ENCODE measurements around the gene CYP20A1. TPM values are rescaled to one million over a fixed set of nuclear protein-coding genes. Genes with fewer than 3 reads are reported as not detected.

CYP20A1 gene
- total and polyA plus RNA-seq, 2 of the 8 experiments (the other 6 are each of a cell fraction or from before 2014, with no cell fraction given): 6.2 to 21.5 TPM

DNA sequence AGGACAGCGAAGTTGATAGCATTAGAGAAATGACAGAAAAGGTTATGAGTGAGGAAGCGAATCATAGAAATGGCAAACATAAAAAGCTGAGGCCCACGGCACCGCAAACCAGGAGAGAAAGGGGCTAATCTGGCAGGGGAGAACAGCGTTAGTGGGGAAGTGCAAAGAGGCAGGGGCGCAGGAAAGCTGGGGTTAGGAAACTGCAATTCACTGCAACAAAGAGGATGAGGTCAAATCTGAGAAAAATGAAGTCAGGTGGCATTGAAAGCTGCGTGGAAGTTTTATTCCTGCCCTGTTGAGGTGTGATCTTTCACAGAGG lies 88.7 kb downstream of the CYP20A1 start:
- Histone ChIP-seq H4K20me1 (replicated peaks in 1 of 2; ENCODE audit: control insufficient read depth in 1 of 2, insufficient read depth in 2 of 2, low read length in 2 of 2) (peaks cover 1 to 3% of the 10 kb centered on the region in 2 experiments), H2BK12ac (ENCODE audit: low read depth, low read length) (peak overlapping the region; percentile 96), H2AFZ (ENCODE audit: low read length) (peak overlapping the region; percentile 92), H3K4me2 (ENCODE audit: insufficient read depth in 1 of 2, low read depth in 2 of 2, low read length in 2 of 2) (peak overlapping the region; percentile 86 to 89), H3K27me3 (replicated peaks in 1 of 4; ENCODE audit: control insufficient read depth in 3 of 4, extremely low read depth in 1 of 4, insufficient read depth in 3 of 4, low read length in 3 of 4) (no peaks in the 10 kb centered on the region), H3K18ac (ENCODE audit: extremely low read depth, low read length) (peak overlapping the region; percentile 99), H3K23me2 (ENCODE audit: low read depth, low read length) (peaks cover 4% of the 10 kb centered on the region; the same call in 1 of the 2 replicates), H4K91ac (replicated peaks; ENCODE audit: insufficient read length, low read length) (peak overlapping the region; percentile 87), H4K5ac (ENCODE audit: insufficient read length, low read depth, low read length) (peak overlapping the region; percentile 95), H2BK20ac (ENCODE audit: low read length) (0 out of 2 replicates have a peak overlapping the region, but pooled peaks have one; percentile 65), H3K27ac (ENCODE audit: low read depth, low read length) (peak overlapping the region; percentile 97), H3K4me1 (replicated peaks in 1 of 4; ENCODE audit: control insufficient read depth in 3 of 4, insufficient read depth in 4 of 4, low read length in 3 of 4) (peaks cover 0 to 2% (median 0%) of the 10 kb centered on the region in 4 experiments; a peak in 1 of 7 replicates), H3K79me1 (ENCODE audit: low read depth, low read length) (no peaks in the 10 kb centered on the region; the same call in 1 of the 2 replicates), H3K4me3 (ENCODE audit: extremely low read depth in 1 of 4, insufficient read depth in 2 of 4, low read depth in 3 of 4, low read length in 4 of 4) (peak overlapping the region; percentile 74 to 99 (median 82)), H4K8ac (ENCODE audit: extremely low read depth, insufficient read depth, low read length) (peak overlapping the region; percentile 96; the same call in 1 of the 2 replicates), H3K23ac (ENCODE audit: insufficient read length) (no peak overlapping the region), H3K9ac (replicated peaks in 1 of 4; ENCODE audit: extremely low read depth in 1 of 4, low read depth in 3 of 4, low read length in 3 of 4) (peak overlapping the region; percentile 75 to 98 (median 98)), H3K56ac (replicated peaks; ENCODE audit: insufficient read length, low read depth, low read length) (peak overlapping the region; percentile 7), H3K14ac (ENCODE audit: insufficient read length) (peak overlapping the region; percentile 20), H2AK5ac (ENCODE audit: low read depth, low read length) (peak overlapping the region; percentile 67; the same call in 1 of the 2 replicates), H3K79me2 (ENCODE audit: control insufficient read depth in 1 of 2, insufficient read depth in 2 of 2, low read length in 2 of 2) (peaks cover 17 to 38% of the 10 kb centered on the region in 2 experiments), H3K9me3 (ENCODE audit: insufficient read depth in 2 of 2, low read depth in 1 of 2, low read length in 1 of 2) (no peaks in the 10 kb centered on the region), H3K4ac (replicated peaks; ENCODE audit: insufficient read length, low read depth, low read length) (peak overlapping the region; percentile 7), H3K36me3 (ENCODE audit: control insufficient read depth in 2 of 4, insufficient read depth in 4 of 4, low read length in 3 of 4) (no peaks in the 10 kb centered on the region), H2BK5ac (ENCODE audit: low read depth, low read length) (peak overlapping the region; percentile 95), H2BK120ac (replicated peaks; ENCODE audit: low read depth, low read length) (peak overlapping the region; percentile 10), H2BK15ac (ENCODE audit: low read length) (peak overlapping the region; percentile 96)
- DNase-seq (ENCODE audit: low read depth in 1 of 2, low spot score in 2 of 2) (no peak), FAIRE-seq (no peak)
- TF ChIP-seq, protein P1, sequence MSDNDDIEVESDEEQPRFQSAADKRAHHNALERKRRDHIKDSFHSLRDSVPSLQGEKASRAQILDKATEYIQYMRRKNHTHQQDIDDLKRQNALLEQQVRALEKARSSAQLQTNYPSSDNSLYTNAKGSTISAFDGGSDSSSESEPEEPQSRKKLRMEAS (IDR thresholded peaks at IDR 0.05): no peak
- TF ChIP-seq FOSL1 (IDR thresholded peaks at IDR 0.05; ENCODE audit: insufficient read depth, low read depth, low read length) (no peak), TAF7 (optimal IDR thresholded peaks at IDR 0.05; ENCODE audit: borderline replicate concordance, low read depth, low read length) (no peak), JUN (IDR thresholded peaks at IDR 0.05; ENCODE audit: low read depth, low read length) (no peak)
- ChIA-PET CTCF (ENCODE audit: partially characterized antibody) (no interaction called here), POLR2A (ENCODE audit: partially characterized antibody) (interaction anchor here (0.7 to 3.9 kb wide), 18 partner anchors 9 to 480 kb away, joined by 3 to 40 read pairs (median 4); partner anchors contain the start of genes CARF, CYP20A1, NBEAL1 and WDR12)
- 10% methylated on average over 7 of the region's 7 CpGs; no CpG with 5 or more reads in 1 of the 2 experiments for WGBS, 2 experiments (ENCODE audit: extremely low coverage in 1 of 2, insufficient coverage in 1 of 2, insufficient read length in 1 of 2, insufficient replicate concordance in 2 of 2, low coverage in 1 of 2, low lambda C conversion rate in 2 of 2, missing lambda C conversion rate in 1 of 2)
